Epithelial cell of prostate (primary cell): ENCODE results near the gene CHD6.

Experiments used
- DNase-seq: peaks from one replicate; pipeline ENCODE4 v3.0.0-alpha.2; 2011; ENCODE audit warnings: low read depth, low spot score
- H3K27ac ChIP-seq: fragments of 450-650 bp; 2 replicates; pipeline ENCODE4 v1.5.1; 2017; ENCODE audit warnings: mild to moderate bottlenecking

Gene CHD6, protein sequence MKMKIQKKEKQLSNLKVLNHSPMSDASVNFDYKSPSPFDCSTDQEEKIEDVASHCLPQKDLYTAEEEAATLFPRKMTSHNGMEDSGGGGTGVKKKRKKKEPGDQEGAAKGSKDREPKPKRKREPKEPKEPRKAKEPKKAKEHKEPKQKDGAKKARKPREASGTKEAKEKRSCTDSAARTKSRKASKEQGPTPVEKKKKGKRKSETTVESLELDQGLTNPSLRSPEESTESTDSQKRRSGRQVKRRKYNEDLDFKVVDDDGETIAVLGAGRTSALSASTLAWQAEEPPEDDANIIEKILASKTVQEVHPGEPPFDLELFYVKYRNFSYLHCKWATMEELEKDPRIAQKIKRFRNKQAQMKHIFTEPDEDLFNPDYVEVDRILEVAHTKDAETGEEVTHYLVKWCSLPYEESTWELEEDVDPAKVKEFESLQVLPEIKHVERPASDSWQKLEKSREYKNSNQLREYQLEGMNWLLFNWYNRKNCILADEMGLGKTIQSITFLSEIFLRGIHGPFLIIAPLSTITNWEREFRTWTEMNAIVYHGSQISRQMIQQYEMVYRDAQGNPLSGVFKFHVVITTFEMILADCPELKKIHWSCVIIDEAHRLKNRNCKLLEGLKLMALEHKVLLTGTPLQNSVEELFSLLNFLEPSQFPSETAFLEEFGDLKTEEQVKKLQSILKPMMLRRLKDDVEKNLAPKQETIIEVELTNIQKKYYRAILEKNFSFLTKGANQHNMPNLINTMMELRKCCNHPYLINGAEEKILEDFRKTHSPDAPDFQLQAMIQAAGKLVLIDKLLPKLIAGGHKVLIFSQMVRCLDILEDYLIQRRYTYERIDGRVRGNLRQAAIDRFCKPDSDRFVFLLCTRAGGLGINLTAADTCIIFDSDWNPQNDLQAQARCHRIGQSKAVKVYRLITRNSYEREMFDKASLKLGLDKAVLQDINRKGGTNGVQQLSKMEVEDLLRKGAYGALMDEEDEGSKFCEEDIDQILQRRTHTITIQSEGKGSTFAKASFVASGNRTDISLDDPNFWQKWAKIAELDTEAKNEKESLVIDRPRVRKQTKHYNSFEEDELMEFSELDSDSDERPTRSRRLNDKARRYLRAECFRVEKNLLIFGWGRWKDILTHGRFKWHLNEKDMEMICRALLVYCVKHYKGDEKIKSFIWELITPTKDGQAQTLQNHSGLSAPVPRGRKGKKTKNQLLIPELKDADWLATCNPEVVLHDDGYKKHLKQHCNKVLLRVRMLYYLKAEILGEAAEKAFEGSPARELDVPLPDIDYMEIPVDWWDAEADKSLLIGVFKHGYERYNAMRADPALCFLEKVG (N-terminal part only)

DNA sequence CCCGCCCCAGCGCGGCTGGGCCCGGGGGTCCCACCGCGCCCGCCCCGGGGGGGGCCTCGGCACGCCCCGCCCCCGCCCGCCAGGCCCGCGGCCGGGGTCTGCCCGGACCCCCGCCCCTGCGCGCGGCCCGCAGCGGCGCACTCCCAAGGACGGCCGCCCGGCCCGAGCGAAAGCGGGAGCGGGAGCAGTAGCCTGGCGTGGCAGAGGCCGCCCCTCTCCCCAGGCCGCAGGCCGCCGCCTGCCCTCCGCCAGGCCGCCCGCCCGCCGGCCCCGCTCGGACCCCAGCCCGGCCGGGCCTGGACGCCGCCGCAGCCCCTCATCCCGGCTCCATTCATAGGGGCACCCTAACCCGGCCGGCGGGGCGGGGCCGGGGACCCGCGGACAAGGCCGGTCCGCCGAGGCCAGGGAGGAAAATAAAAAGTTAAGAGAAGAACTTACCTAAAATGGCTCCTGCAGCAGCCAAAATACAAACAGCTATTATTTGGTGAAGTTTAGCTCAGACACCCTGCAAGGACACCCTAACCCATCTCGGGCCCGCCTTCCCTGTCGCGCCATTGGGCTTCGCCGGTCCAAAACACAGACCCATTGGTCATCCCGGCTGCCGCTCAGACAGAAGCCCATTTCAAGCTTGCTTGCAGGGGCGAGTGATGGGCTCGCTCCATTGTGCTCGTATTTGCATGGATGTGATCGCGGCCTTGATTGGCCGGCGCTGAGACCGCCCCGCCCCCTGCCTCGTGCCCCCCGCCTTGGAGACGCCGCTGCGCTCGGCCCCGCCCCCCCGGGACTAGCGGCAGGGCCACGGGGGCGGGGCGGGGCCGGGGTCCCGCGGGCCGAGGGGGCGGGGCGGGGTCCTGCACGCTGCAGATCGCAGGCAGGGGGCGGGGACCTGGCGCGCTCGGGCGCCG lies at the start of gene CHD6:
Gene CHD6 (minus strand): TSS at position 476 of the 905 bp plus-strand sequence. CDS start 67,040 bp downstream, outside the sequence.
- peak; percentile 96 for DNase-seq
- peak within 1 kb of the TSS; percentile 63 for H3K27ac ChIP-seq

DNA sequence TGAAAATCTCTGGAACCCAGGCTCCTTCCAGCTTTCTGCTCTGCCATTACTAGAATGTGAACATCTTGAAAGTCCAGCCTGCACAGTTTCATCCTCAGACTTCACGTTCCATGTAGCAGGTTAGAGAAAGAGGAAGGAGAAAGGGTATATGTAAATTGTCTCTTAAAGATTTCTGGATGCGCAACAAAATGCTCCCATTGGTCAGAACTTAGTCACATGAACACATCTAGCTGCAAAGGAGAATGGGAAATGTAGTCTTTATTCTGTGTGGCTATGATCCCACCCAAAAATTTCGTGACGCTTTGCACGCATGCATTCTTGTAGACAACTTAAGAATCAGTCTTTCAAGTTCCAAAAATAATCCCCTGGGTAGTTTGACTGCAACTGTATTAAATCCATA lies 46.4 kb upstream of the CHD6 start:
- H3K27ac ChIP-seq = no peak overlapping the region
- DNase-seq = no peak

- no peak overlapping the region for H3K27ac ChIP-seq
- DNase-seq = no peak
These were observed 39.5 kb upstream of the CHD6 start for GRCh38 chr20:41657655-41658054.

DNA sequence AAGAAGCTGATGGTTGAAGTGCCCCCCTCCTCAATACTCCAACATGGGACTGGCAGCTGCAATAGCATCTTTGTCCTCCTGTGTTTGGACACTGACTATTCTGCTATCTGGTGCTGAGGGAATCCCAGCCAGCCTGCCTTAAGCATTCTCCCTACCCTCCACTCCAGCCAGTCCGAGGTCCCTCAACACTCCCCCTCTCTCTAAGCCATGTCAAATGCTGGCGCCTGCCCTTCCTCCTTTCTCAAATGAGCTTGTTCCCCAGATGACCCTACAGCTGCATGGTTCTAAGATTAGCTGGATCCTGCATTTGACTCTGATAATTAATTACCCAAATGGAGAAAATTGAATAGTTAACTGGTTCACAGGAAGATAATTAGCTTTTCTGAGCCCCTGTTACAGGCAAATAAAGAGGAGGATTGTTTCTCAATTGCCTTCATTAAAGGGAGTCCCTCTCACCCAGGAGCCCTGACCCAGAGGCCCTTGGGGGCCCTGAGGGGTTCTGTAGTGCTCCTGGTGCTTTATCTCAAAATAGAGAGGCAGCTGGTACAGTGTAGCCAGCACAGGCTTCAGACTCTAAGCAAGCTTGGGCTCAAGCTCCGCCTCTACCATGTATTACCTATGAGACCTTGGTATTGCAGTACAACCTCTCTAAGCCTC lies 37.9 kb upstream of the CHD6 start:
- DNase-seq = no peak
- no peak overlapping the region for H3K27ac ChIP-seq

DNA sequence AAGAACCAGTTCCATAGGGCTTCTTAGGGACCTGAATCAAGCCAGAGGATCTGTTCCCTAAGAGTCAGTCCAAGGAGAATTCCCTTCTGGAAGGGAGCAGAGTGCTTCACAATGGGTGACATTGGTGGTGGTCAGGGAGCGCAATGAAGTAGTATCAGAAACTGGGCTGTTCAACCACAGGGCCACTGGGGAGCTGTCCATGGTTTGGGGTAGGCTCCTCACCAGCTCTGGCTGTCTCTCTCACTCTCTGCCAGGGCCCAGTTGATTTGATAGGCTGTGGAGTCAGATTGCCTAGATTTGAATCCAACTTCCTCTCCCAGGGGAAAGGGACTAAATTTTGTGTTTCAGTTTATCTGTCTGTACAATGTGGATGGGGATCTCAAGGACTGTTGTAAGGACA lies 36.7 kb upstream of the CHD6 start:
- DNase-seq = no peak
- H3K27ac ChIP-seq = no peak overlapping the region

GRCh38 chr20:41654292-41654691 lies 36.1 kb upstream of the CHD6 start:
- H3K27ac ChIP-seq = no peak overlapping the region
- no peak for DNase-seq

DNA sequence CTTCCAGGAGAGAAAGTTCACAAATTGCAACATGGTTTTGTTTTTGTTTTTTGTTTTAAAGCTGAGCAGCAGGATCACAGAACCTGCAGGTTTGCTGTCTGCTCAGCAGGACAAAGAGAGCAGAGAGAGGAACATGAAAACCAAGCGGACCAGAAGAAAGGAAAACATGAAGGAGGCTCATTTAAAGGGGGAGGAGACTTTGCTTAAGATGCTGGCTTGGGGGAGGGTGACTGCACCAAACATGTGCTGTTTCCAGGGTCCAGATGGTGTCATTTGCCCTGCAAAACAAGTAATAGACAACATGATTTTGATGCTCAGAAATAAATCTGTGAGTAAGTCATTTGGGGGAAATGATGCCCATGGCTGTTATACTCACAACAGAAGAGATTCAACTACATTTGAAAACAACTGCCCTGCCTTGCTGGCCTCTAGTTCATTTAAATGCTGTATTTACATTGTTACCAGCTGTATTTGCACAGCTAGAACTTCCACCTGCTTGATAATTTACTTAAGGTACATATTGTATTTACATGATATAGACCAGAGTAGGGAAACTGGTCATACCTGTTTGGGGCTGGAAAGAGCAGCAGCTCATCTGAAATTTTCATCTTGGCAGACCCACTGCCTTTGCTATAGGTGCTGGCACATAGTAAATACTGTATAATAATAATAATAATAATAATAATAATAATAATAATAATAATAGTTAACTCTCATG lies 32.2 kb upstream of the CHD6 start:
- H3K27ac ChIP-seq = no peak overlapping the region
- peak; percentile 26 for DNase-seq

- no peak for DNase-seq
- no peak overlapping the region for H3K27ac ChIP-seq
These were observed 31.3 kb upstream of the CHD6 start for GRCh38 chr20:41649489-41649888.

DNA sequence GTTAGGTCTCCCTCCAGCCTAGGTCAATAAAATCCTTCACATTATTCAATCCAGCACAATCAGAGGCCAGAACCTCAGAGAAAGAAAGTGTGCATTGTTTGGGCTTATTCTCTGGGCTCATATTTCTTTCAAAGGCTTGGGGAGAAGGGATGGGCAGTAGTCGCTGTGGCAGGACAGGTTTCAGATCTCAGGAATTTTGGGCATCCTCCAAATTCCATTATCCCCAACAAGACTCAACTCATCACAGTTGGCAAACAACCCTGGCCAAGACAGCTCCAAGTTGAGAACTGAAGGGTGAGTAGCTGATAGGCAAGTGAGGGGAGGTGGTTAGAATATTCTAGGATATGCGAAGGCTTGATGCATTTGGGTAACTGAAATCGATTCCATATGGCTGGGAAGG lies 27.2 kb upstream of the CHD6 start:
- peak overlapping the region; percentile 40 for H3K27ac ChIP-seq
- peak; percentile 50 for DNase-seq

DNA sequence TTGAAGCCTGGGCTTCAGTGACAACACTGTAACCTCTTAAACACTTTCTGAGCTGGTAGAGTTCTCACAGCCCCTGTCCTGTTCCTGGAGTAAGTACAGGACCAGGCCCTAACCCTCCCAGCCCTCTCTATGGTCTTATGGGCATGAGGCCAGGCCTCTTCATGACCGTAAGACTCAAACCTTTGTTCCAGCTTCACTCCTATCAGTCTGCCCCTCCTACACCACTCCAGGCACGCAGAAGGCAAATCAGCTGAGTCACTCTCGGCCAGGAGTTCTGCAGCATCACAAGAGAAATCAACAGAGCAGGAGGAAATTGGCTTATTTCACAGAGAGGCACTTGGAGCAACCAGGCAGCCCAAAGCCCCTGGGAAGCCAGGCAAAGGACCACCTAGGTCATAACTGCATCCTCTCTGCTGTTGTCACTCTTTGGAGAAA lies 25.3 kb upstream of the CHD6 start:
- no peak overlapping the region for H3K27ac ChIP-seq
- peak; percentile 46 for DNase-seq

GRCh38 chr20:41639630-41640029 lies 21.5 kb upstream of the CHD6 start:
- H3K27ac ChIP-seq = no peak overlapping the region
- DNase-seq = no peak

GRCh38 chr20:41638456-41638855 lies 20.3 kb upstream of the CHD6 start:
- H3K27ac ChIP-seq = no peak overlapping the region
- no peak for DNase-seq

DNA sequence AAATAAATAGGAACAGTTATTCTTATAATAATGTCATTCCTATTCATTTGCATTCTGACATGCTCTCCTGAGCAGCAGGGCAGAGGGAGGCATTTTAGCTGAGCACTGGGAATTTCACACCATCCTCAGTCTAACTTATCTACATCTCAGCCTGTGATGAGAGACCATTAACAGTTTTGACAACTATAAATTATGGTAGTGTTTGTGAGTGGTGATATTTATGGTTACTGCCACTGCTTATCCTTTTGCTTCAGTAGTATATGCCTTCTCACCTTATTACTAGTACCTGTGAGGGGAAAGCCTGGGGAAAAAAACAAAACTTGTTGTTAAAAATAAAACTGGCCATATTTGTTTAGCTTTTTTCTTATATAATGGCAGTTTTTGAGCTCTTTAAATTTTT lies 17.0 kb upstream of the CHD6 start:
- DNase-seq = no peak
- H3K27ac ChIP-seq = no peak overlapping the region

- H3K27ac ChIP-seq = no peak overlapping the region
- DNase-seq = peak; percentile 73
These were observed 14.7 kb upstream of the CHD6 start for GRCh38 chr20:41632896-41633295.

DNA sequence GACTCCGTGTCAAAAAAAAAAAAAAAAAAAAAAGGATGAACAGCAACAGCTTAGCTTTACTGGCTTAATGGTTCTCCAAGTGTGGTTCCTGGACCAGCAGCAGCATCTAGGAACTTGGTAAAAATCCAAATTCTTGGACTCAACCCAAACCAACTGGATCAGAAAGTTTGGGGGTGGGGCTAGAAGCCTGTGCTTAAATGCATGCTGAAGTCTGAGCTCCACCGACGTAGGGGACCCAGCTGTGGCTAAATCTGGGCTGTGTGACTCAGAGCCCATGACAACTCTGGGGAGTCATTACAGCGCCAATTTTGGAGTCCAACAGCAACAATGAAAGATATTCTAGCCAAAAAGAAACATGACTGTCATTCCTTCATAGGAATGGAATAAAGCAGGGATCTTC lies 13.6 kb upstream of the CHD6 start:
- H3K27ac ChIP-seq = no peak overlapping the region

GRCh38 chr20:41630846-41631245 lies 12.7 kb upstream of the CHD6 start:
- no peak overlapping the region for H3K27ac ChIP-seq
- DNase-seq = no peak

More for the DNA sequence above, 13.6 kb upstream of the CHD6 start:
- no peak for DNase-seq

GRCh38 chr20:41627611-41628244 lies 9.6 kb upstream of the CHD6 start:
- H3K27ac ChIP-seq = no peak overlapping the region
- DNase-seq = no peak

GRCh38 chr20:41627001-41627495 lies 8.9 kb upstream of the CHD6 start:
- H3K27ac ChIP-seq = no peak overlapping the region
- no peak for DNase-seq
